ENCODE measurements around the gene SHISA8.

Gene SHISA8

DNA sequence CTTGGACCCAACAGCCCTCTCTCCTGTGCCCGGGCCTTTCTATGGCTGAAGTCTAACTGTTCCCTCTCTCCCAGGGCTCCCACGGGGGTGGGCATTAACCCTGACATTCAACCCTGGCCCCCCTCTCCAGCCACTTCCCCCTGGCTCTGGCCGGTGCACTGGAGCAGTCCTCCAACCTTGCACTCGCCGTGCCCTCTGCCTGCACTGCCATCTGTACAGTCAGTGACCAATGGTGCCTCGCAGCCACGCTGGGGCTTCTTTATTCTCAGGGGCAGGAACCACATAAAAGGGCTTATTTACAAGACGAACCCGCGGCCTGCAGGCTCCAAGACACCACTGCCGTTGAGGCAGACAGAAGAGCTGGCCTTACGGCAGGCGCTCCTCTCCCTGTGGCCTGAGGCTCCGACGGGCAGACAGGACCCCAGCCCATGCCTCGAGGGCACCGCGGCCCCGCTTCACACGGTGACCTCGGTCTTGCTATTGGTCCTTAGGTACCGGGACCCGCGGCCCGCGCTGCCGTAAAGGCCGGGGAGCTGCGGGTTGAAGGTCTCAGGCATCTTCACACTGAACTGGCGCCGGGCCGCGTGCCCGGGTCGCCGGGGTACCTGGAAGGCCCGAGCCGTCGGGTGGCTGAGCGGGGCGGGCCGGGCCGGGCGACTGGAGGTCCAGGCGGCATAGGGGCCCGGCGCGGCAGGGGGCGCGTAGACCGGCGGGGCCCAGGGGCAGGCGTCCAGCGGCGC, 5.4 kb downstream of the SHISA8 start:
- TF ChIP-seq TAF1 (IDR thresholded peaks at IDR 0.05; ENCODE audit: borderline replicate concordance, insufficient read depth, low read length) = no peak
- TF ChIP-seq POLR2AphosphoS5 (IDR thresholded peaks at IDR 0.05; ENCODE audit: low read depth, low read length) = no peak
- no peak for TF ChIP-seq FOXP2 (optimal IDR thresholded peaks at IDR 0.05; ENCODE audit: borderline replicate concordance, extremely low read depth, extremely low read length, insufficient read depth)
- no peak for TF ChIP-seq SIN3A (IDR thresholded peaks at IDR 0.05; ENCODE audit: borderline replicate concordance, insufficient read depth, low read length)
- TF ChIP-seq REST (IDR thresholded peaks at IDR 0.05; ENCODE audit: insufficient read depth in 1 of 2, low read depth in 2 of 2, low read length in 2 of 2) = no peak

GRCh38 chr22:41908411-41909309, 6.2 kb downstream of the SHISA8 start:
- no peak for TF ChIP-seq REST (IDR thresholded peaks at IDR 0.05; ENCODE audit: insufficient read depth in 1 of 2, low read depth in 2 of 2, low read length in 2 of 2)
- TF ChIP-seq FOXP2 (optimal IDR thresholded peaks at IDR 0.05; ENCODE audit: borderline replicate concordance, extremely low read depth, extremely low read length, insufficient read depth) = no peak
- no peak for TF ChIP-seq POLR2AphosphoS5 (IDR thresholded peaks at IDR 0.05; ENCODE audit: low read depth, low read length)
- TF ChIP-seq SIN3A (IDR thresholded peaks at IDR 0.05; ENCODE audit: borderline replicate concordance, insufficient read depth, low read length) = no peak
- TF ChIP-seq TAF1 (IDR thresholded peaks at IDR 0.05; ENCODE audit: borderline replicate concordance, insufficient read depth, low read length) = no peak

DNA sequence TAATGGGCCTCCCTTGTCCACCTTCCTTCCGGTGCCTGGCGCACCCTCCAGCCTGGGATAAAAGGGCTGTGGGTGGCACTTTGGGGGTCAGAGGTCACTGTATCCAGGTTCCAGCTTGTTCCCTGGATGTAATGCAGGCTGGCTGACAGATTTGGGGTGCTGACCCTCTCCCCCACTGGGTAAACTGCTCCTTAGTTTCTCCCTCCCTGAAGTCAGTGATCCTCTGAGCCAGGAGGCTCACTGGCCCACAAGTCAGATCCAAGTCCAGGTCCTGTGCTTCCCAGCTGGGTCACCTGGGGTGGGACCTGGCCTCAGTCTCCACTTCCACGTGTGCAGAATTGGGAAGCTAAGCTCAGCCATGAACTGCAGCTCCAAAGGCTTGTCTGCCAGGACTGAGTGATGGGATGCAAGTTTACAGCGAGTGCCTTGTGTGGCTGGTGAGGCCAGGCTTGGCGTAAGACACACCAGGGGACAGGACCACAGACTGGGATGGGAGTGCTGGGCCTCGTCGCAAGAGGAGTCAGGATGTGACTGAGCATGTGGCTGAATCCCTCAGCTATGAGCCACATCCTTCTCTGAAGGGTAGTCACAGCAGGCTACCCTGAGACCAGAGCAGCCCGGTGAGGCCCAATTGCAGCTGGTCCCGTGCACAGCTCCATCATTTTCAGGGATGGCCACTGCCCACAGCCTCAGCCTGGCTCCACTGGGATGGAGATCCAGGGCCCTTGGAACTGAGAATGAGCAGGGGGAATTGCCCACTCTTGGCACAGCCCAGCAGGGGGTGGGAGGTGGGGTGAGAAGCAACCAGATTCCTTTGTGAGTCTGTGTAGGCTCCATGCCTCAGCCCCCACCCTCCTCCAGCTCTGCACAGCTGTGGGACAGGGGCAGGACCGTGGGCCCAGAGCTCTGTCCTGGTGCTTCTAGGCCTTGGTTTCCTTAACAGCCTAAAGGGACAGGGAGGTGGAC, 7.2 kb downstream of the SHISA8 start:
- TF ChIP-seq POLR2AphosphoS5 (IDR thresholded peaks at IDR 0.05; ENCODE audit: low read depth, low read length) (no peak), TAF1 (IDR thresholded peaks at IDR 0.05; ENCODE audit: borderline replicate concordance, insufficient read depth, low read length) (no peak), SIN3A (IDR thresholded peaks at IDR 0.05; ENCODE audit: borderline replicate concordance, insufficient read depth, low read length) (no peak), REST (IDR thresholded peaks at IDR 0.05; ENCODE audit: insufficient read depth in 1 of 2, low read depth in 2 of 2, low read length in 2 of 2) (no peak), FOXP2 (optimal IDR thresholded peaks at IDR 0.05; ENCODE audit: borderline replicate concordance, extremely low read depth, extremely low read length, insufficient read depth) (no peak)

GRCh38 chr22:41906822-41907221, 8.1 kb downstream of the SHISA8 start:
- TF ChIP-seq POLR2AphosphoS5 (IDR thresholded peaks at IDR 0.05; ENCODE audit: low read depth, low read length) (no peak), FOXP2 (optimal IDR thresholded peaks at IDR 0.05; ENCODE audit: borderline replicate concordance, extremely low read depth, extremely low read length, insufficient read depth) (no peak), REST (IDR thresholded peaks at IDR 0.05; ENCODE audit: insufficient read depth in 1 of 2, low read depth in 2 of 2, low read length in 2 of 2) (no peak), TAF1 (IDR thresholded peaks at IDR 0.05; ENCODE audit: borderline replicate concordance, insufficient read depth, low read length) (no peak), SIN3A (IDR thresholded peaks at IDR 0.05; ENCODE audit: borderline replicate concordance, insufficient read depth, low read length) (no peak)

Measured in PFSK-1 (cell line).